Peyer's patch (tissue), 4 donors: ENCODE data around the gene CRTAP.

ENCODE experiments used
- CTCF ChIP-seq, 6 experiments: fragments of 450-650 bp in 4 of 6; fragments of 200-600 bp in 2 of 6; sonication (generic) in 1 of 6; IDR thresholded peaks; one replicate each; pipeline ENCODE4 v1.5.1; 2017 to 2019; ENCODE audit warnings: antibody characterized with exemption in 6 of 6, mild to moderate bottlenecking in 3 of 6, moderate library complexity in 1 of 6
- POLR2A ChIP-seq, 2 donors: fragments of 450-650 bp; IDR thresholded peaks; one replicate each; pipeline ENCODE4 v1.5.1; 2017; ENCODE audit warnings: antibody characterized with exemption in 2 of 2, mild to moderate bottlenecking in 2 of 2, moderate library complexity in 2 of 2

DNA sequence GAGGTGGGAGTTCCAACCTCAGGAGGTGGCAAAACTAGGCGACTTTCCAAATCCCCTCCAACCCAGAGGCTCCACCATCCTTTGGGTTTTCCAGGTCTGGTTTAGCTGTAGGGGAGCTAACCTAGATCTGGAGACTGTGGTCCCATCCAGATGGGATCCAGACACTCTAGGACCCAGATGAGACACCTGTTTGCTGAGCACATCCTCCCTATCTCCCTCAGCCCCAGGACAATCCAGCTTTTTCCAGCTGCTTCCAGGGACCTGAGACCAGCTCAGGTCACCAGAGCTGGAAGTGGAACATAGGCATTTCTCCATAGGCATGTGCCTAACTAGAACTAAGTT, 18.2 kb downstream of the CRTAP start:
- TF ChIP-seq CTCF (IDR thresholded peaks at IDR 0.05), result no peak
- no peak for TF ChIP-seq POLR2A (IDR thresholded peaks at IDR 0.05)
